ENCODE data around the gene SLC4A3. TPM values are rescaled to one million over a fixed set of nuclear protein-coding genes. Genes with fewer than 3 reads are reported as not detected.

The SLC4A3 gene
- total RNA-seq, 1 donor from 2014 or later = 0.88 TPM

GRCh38 chr2:219645631-219646527, 18.4 kb downstream of the SLC4A3 start:
- Histone ChIP-seq H2AFZ (replicated peaks) (no peak overlapping the region), H4K20me1 (ENCODE audit: low read depth) (no peaks in the 10 kb centered on the region), H3K27ac (no peak overlapping the region), H3K27me3 (peaks cover 11% of the 10 kb centered on the region), H3K79me2 (ENCODE audit: low read depth) (no peaks in the 10 kb centered on the region), H3K4me2 (peak overlapping the region; percentile 28), H3K9me3 (ENCODE audit: low read depth) (no peaks in the 10 kb centered on the region), H3K36me3 (no peaks in the 10 kb centered on the region), H3K9ac (no peak overlapping the region), H3K4me3 (no peak overlapping the region), H3F3A (ENCODE audit: low read depth) (no peaks in the 10 kb centered on the region), H3K4me1 (peaks cover 13% of the 10 kb centered on the region)
- TF ChIP-seq CTCF (IDR thresholded peaks at IDR 0.05) (no peak), EZH2phosphoT487 (IDR thresholded peaks at IDR 0.05) (no peak), EZH2 (IDR thresholded peaks at IDR 0.05) (no peak)
- DNase-seq (ENCODE audit: low spot score) = no peak
- Mint-ChIP-seq H3K27me3 (ENCODE audit: insufficient read depth, low read depth) (peaks cover 15% of the 10 kb centered on the region), H3K4me3 (no peak overlapping the region), H3K9me3 (no peaks in the 10 kb centered on the region), H3K27ac (peak overlapping the region; percentile 42), H3K36me3 (no peaks in the 10 kb centered on the region), H3K4me1 (peaks cover 33% of the 10 kb centered on the region)

DNA sequence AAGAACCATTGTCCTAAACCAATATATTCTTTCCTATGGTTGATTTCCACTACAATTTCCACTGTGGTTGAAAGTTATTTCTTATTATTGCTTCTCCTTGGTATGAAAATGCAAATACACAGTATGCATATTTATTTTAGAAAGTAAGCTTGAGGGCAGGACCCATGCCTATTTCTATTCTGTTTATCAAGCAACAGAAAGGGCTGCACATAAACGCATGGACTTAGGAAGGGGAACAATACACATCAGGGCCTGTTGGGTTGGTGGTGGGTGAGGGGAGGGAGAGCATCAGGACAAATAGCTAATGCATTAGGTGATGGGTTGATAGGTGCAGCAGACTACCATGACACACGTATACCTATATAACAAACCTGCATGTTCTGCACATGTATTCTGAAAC, 20.7 kb downstream of the SLC4A3 start:
- Mint-ChIP-seq H3K27me3 (ENCODE audit: insufficient read depth, low read depth) (peaks cover 8% of the 10 kb centered on the region), H3K27ac (no peak overlapping the region)
- no peak for DNase-seq (ENCODE audit: low spot score)

GRCh38 chr2:219648963-219649362, 21.5 kb downstream of the SLC4A3 start:
- H3K4me1 Mint-ChIP-seq = peaks cover 18% of the 10 kb centered on the region

More for the DNA sequence above, 20.7 kb downstream of the SLC4A3 start:
- H3K27me3 ChIP-seq = peaks cover 5% of the 10 kb centered on the region
- no peak overlapping the region for H3K9ac ChIP-seq
- H3K9me3 ChIP-seq (ENCODE audit: low read depth) = no peaks in the 10 kb centered on the region
- H3K4me1 Mint-ChIP-seq = peaks cover 18% of the 10 kb centered on the region
- no peak overlapping the region for H3K4me3 Mint-ChIP-seq
- no peaks in the 10 kb centered on the region for H3K36me3 ChIP-seq
- no peaks in the 10 kb centered on the region for H3K36me3 Mint-ChIP-seq
- TF ChIP-seq CTCF (IDR thresholded peaks at IDR 0.05) = no peak
- no peak for TF ChIP-seq EZH2phosphoT487 (IDR thresholded peaks at IDR 0.05)
- TF ChIP-seq EZH2 (IDR thresholded peaks at IDR 0.05) = no peak
- H3K4me2 ChIP-seq = no peak overlapping the region
- peaks cover 13% of the 10 kb centered on the region for H3K4me1 ChIP-seq
- H4K20me1 ChIP-seq (ENCODE audit: low read depth) = no peaks in the 10 kb centered on the region
- no peaks in the 10 kb centered on the region for H3F3A ChIP-seq (ENCODE audit: low read depth)
- H3K79me2 ChIP-seq (ENCODE audit: low read depth) = no peaks in the 10 kb centered on the region
- no peak overlapping the region for H3K4me3 ChIP-seq
- H3K27ac ChIP-seq = no peak overlapping the region
- H2AFZ ChIP-seq (replicated peaks) = peak overlapping the region; percentile 6
- peaks cover 3% of the 10 kb centered on the region for H3K9me3 Mint-ChIP-seq

More at GRCh38 chr2:219648963-219649362, 21.5 kb downstream of the SLC4A3 start:
- Histone ChIP-seq H3K27me3 (no peaks in the 10 kb centered on the region), H3K4me2 (no peak overlapping the region), H3K79me2 (ENCODE audit: low read depth) (no peaks in the 10 kb centered on the region), H3K4me3 (no peak overlapping the region), H3K9me3 (ENCODE audit: low read depth) (no peaks in the 10 kb centered on the region), H3K27ac (no peak overlapping the region), H4K20me1 (ENCODE audit: low read depth) (no peaks in the 10 kb centered on the region), H3K9ac (no peak overlapping the region), H3K4me1 (peaks cover 13% of the 10 kb centered on the region), H3K36me3 (no peaks in the 10 kb centered on the region), H2AFZ (replicated peaks) (no peak overlapping the region), H3F3A (ENCODE audit: low read depth) (no peaks in the 10 kb centered on the region)
- Mint-ChIP-seq H3K27ac (peak overlapping the region; percentile 19), H3K9me3 (peaks cover 3% of the 10 kb centered on the region), H3K27me3 (ENCODE audit: insufficient read depth, low read depth) (peaks cover 6% of the 10 kb centered on the region), H3K4me3 (no peak overlapping the region), H3K36me3 (no peaks in the 10 kb centered on the region)
- TF ChIP-seq EZH2phosphoT487 (IDR thresholded peaks at IDR 0.05) = no peak
- no peak for TF ChIP-seq CTCF (IDR thresholded peaks at IDR 0.05)
- TF ChIP-seq EZH2 (IDR thresholded peaks at IDR 0.05) = no peak
- no peak for DNase-seq (ENCODE audit: low spot score)

Measured in neural progenitor cell (in vitro differentiated cells).